K562 treated with DMSO at 1 percent for 4 hours (cell line): Measurements from ENCODE around the gene PLK5. TPM values are rescaled to one million over a fixed set of nuclear protein-coding genes. Genes with fewer than 3 reads are reported as not detected.

Experiments
- total RNA-seq: library from RNA; unstranded; fragments of 300-600 nt; gene quantifications from 2 replicates; pipeline ENCODE4 v1.2.3, GENCODE V29; 2022; ENCODE audit not compliant: insufficient read depth

The PLK5 gene
- not detected in 2 replicates for total RNA-seq

GRCh38 chr19:1523412-1524286 lies at the start of gene PLK5:
TSS of gene PLK5 (plus strand) at chr19:1524077. CDS start at chr19:1526997, 2,920 bp downstream.

GRCh38 chr19:1478934-1479707 lies 44.8 kb upstream of the PLK5 start, which contains the start of gene C19orf25:
TSS of gene C19orf25 (minus strand) at chr19:1479215. CDS start at chr19:1478903, 312 bp downstream.

GRCh38 chr19:1490311-1491113 lies 33.4 kb upstream of the PLK5 start, which contains the start of gene PCSK4:
TSS of gene PCSK4 (minus strand) at chr19:1490350. CDS start at chr19:1490346, 4 bp downstream.

GRCh38 chr19:1491114-1491848 lies 32.6 kb upstream of the PLK5 start, which contains the start of gene REEP6:
TSS of gene REEP6 (plus strand) at chr19:1491181. CDS start at chr19:1491270, 89 bp downstream.

GRCh38 chr19:1512671-1513498 lies 11.0 kb upstream of the PLK5 start, which contains the start of gene ADAMTSL5:
TSS of gene ADAMTSL5 (minus strand) at chr19:1513019. CDS start at chr19:1510943, 2,076 bp downstream.

GRCh38 chr19:1568320-1569019 lies 44.6 kb downstream of the PLK5 start, which contains the start of gene MEX3D:
TSS of gene MEX3D (minus strand) at chr19:1568325. CDS start at chr19:1568058, 267 bp downstream.

Other genes with a start within 250 kb of the PLK5 start
- gene FAM174C, start 248.5 kb upstream of the PLK5 start, total RNA-seq = 81.3 and 99.5 TPM in 2 replicates
- gene EFNA2, start 238.2 kb upstream of the PLK5 start, total RNA-seq = 1.2 TPM in 1 of 2 replicates, not detected in the other
- 317 and 328 TPM in 2 replicates for gene NDUFS7, start 140.2 kb upstream of the PLK5 start, total RNA-seq
- 44.1 and 45.1 TPM in 2 replicates for gene GAMT, start 122.5 kb upstream of the PLK5 start, total RNA-seq
- gene DAZAP1, start 116.5 kb upstream of the PLK5 start, total RNA-seq = 151 and 156 TPM in 2 replicates
- 5,479 and 5,587 TPM in 2 replicates for gene RPS15, start 85.7 kb upstream of the PLK5 start, total RNA-seq
- gene APC2, start 74.0 kb upstream of the PLK5 start, total RNA-seq = 0.83 and 1.6 TPM in 2 replicates
- 37.9 and 47.6 TPM in 2 replicates for gene C19orf25, start 44.9 kb upstream of the PLK5 start, total RNA-seq
- gene PCSK4, start 33.7 kb upstream of the PLK5 start, total RNA-seq = 1.6 and 3.1 TPM in 2 replicates
- gene REEP6, start 32.9 kb upstream of the PLK5 start, total RNA-seq = 47.8 and 52.4 TPM in 2 replicates
- gene ADAMTSL5, start 11.1 kb upstream of the PLK5 start, total RNA-seq = 6.2 and 15.4 TPM in 2 replicates
- 35.2 and 40.6 TPM in 2 replicates for gene MEX3D, start 44.2 kb downstream of the PLK5 start, total RNA-seq
- gene MBD3, start 68.8 kb downstream of the PLK5 start, total RNA-seq = 102 and 118 TPM in 2 replicates
- 79.6 and 82.3 TPM in 2 replicates for gene UQCR11, start 81.4 kb downstream of the PLK5 start, total RNA-seq
- gene TCF3, start 128.5 kb downstream of the PLK5 start, total RNA-seq = 91.0 and 114 TPM in 2 replicates
- gene ONECUT3, start 229.4 kb downstream of the PLK5 start, total RNA-seq = not detected in 2 replicates